HG03060 (cell line): ENCODE results near the gene SMIM10L2A.
"Not testable (repeated sequence)": the region's sequence is repeated elsewhere in the genome, so short reads cannot be mapped to it uniquely, and the experiment has no call there.

Source experiments
- ATAC-seq: cut with Tn5 transposase; IDR thresholded peaks from one replicate; pipeline ENCODE4 v1.9.1; 2021; ENCODE audit warnings: low read depth, moderate number of reproducible peaks; ENCODE audit not compliant: unreplicated experiment

SMIM10L2A gene

GRCh38 chrX:135421537-135421931 is 210 bp upstream of the SMIM10L2A start:
- peak; percentile 69 for ATAC-seq

- ATAC-seq, result not testable (repeated sequence)
Observed at GRCh38 chrX:135422810-135423168, 1.0 kb downstream of the SMIM10L2A start.

DNA sequence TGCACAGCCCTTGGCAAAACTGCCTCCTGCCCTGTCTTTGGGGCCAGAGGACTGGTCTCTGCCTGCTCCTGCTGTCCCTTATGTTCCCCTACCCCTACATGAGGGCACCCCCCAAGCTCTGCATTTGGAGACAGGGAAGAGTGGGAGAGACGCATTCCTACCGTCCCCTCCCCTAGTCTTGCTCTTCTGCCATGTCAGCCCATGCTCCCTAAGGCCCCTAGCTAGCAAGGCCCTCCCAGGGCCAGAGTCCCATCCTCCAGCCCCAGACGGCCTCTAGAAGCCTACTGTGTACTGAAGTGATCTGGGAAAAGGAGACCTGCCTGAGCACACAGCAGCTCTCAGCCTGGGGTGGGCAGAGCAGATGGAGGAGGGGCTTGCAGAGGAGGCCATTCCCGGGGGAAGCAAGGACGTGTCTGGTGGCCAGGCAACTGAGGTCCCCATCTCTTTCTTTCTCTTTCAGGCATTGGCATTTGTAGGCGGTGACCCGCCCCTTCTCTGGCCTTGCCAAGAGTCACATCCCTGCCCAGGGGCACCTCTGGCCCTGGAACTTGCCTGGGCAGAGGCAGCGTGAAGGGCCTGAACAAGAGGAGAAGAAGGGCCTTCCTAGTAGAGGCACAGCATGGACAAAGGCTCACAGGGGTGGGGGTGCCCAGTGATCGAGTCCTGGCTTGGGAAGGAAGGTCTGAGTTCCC is 1.6 kb downstream of the SMIM10L2A start:
- ATAC-seq, result not testable (repeated sequence)

DNA sequence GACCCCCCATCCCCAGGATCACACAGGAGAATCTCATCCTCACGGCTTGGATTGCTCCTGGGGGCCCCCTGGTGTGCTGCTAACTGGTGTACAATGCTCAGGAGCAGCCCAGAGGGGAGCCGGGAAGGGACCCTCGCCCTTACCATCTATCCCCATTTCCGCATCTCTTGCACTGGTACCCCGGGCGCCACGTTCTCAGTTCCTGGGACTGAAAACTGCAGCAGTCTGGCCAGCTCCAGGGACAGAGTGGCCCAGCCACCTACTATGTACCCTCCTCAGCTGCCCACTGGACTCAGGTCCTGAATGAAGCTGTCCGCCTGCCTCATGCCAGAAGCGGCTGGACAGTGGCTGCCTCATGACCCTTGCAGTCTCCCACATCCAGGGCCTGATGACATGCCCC is 2.7 kb downstream of the SMIM10L2A start:
- ATAC-seq, result no peak

GRCh38 chrX:135425026-135425965 is 3.6 kb downstream of the SMIM10L2A start:
- no peak for ATAC-seq

GRCh38 chrX:135429429-135429828 is 7.7 kb downstream of the SMIM10L2A start:
- no peak for ATAC-seq

- no peak for ATAC-seq
Observed at GRCh38 chrX:135431886-135432285, 10.1 kb downstream of the SMIM10L2A start.

DNA sequence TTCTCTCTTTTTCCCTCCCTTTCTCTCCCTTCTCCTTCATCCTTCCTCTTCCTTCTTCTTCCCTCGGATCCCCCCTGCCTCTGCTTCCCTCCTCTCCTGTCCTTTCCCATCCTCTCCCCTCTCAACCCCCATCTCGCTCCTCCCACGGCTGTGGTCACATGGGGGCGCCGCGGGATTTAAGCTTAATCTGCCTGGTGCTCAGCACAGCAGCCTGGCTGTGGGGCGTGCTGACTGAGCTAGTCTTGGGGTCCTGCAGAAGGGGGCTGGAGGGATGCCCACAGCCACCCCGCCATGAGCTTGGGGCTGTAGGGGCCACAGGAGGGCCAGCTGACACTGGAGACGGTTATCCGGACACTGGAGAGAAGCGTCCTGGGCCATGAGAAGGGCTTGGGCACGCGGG is 10.7 kb downstream of the SMIM10L2A start:
- ATAC-seq, result no peak

GRCh38 chrX:135432881-135433521 is 11.3 kb downstream of the SMIM10L2A start:
- no peak for ATAC-seq

GRCh38 chrX:135433531-135434257 is 11.9 kb downstream of the SMIM10L2A start:
- no peak for ATAC-seq

- no peak for ATAC-seq
Observed at GRCh38 chrX:135434258-135435138, 12.8 kb downstream of the SMIM10L2A start.

GRCh38 chrX:135435139-135435922 is 13.6 kb downstream of the SMIM10L2A start:
- no peak for ATAC-seq

- no peak for ATAC-seq
Observed at GRCh38 chrX:135435933-135436332, 14.2 kb downstream of the SMIM10L2A start.

- ATAC-seq, result no peak
Observed at GRCh38 chrX:135436456-135436855, 14.7 kb downstream of the SMIM10L2A start.

- ATAC-seq, result no peak
Observed at GRCh38 chrX:135436966-135437866, 15.5 kb downstream of the SMIM10L2A start.

DNA sequence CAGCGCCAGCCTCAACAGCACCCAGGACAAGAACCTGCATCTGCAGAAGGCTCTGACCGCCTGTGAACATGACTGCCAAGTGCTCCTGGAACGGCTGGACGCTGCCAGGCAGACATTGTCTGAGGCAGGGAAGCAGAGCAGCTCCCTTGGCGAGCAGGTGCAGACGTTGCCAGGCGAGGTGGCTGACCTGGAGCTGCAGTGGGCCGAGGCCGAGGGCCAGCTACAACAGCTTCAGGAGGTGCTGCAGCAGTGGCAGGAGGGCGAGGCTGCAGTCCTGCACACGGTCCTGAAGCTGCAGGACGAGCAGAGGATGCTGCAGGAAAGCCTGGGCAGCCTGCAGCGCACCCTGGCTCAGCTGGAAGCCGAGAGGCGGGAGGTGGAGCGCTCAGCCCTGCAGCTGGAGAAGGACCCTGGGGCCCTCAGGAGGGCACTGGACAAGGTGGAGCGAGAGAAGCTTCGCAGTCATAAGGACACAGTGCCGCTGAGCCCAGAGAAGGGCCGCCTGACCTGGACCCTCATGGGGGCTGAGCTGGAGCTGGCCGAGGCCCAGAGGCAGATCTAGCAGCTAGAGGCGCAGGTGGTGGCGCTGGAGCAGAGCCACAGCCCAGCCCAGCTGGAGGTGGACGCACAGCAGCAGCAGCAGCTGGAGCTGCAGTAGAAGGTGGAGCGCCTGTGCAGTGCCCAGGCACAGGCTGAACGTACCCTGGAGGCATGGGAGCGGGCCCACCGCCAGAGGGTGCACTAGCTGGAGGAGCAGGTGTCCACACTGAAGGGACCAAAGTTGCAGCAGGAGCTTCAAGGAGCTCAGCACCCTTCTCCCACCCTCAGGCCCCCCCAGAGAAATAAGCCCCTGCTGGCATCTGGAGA is 16.4 kb downstream of the SMIM10L2A start:
- ATAC-seq, result no peak

GRCh38 chrX:135438734-135439043 is 16.9 kb downstream of the SMIM10L2A start:
- ATAC-seq, result no peak
